ENCODE results near the gene KCNH3.

Gene KCNH3

GRCh38 chr12:49548822-49549648 lies 10.2 kb downstream of the KCNH3 start:
- no peak for DNase-seq

- no peak for DNase-seq
Measured at GRCh38 chr12:49549735-49550692, 11.2 kb downstream of the KCNH3 start.

- DNase-seq, result no peak
Measured at GRCh38 chr12:49550693-49551252, 11.9 kb downstream of the KCNH3 start.

DNA sequence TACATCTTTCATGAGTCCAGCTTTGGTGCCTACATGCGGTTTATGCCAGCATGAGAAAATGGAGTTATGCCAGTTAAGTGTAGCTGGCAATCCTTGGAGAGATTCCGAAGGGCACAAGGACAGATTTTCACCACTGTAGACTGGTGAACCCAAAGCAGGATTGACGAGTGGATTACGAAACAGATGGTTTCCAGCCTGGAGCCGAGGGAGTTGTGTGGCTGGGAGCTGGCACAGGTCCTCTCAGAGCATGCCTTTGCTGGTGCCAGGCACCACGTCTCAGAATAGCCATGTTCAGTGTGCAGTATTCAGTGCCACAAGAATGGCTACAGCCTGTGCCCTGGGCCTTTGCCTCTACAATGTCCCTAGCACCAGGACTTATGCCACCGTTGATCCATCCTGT lies 13.2 kb downstream of the KCNH3 start:
- no peak for DNase-seq

DNA sequence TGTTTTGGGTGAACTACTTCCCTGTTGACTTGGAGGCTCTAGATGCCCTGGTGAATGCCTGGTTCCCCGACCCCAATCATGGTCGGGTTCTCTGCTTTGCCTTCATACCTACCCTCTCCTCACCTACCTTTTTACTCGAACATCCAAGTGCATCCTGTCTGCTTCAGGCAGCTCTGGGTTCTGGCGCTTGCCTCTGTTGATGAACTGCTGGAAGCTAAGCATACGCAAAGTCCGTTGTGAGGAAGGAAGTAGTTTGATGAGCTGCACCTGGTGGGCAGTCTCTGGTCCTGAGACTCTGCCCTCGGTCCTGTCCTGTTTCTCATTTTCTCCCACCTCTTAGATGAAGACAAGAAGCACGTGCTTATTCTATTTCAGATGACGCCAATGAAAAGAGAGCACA lies 13.6 kb downstream of the KCNH3 start:
- DNase-seq, result no peak

DNA sequence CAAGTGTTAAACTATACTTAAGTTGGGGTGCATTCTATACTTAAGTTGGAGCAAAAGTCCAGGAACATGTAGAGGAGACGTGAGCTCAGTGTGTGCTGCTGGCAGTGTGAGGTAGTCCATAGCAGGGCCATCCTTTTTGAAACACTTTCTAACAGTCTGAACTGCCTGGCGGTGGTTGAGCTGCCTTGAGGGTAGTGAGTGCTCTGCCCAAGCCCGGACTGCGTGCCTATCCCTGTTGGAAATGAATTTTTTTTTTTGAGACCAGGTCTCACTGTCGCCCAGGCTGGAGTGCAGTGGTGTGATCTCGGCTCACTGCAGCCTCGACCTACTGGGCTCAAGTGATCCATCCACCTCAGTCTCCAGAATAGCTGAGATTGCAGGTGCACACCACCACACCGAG lies 14.1 kb downstream of the KCNH3 start:
- no peak for DNase-seq

- no peak for DNase-seq
Measured at GRCh38 chr12:49553512-49554088, 14.8 kb downstream of the KCNH3 start.

GRCh38 chr12:49554266-49554665 lies 15.4 kb downstream of the KCNH3 start:
- no peak for DNase-seq

GRCh38 chr12:49555631-49556390 lies 17.0 kb downstream of the KCNH3 start:
- no peak for DNase-seq

- DNase-seq, result no peak
Measured at GRCh38 chr12:49556391-49557186, 17.8 kb downstream of the KCNH3 start.

DNA sequence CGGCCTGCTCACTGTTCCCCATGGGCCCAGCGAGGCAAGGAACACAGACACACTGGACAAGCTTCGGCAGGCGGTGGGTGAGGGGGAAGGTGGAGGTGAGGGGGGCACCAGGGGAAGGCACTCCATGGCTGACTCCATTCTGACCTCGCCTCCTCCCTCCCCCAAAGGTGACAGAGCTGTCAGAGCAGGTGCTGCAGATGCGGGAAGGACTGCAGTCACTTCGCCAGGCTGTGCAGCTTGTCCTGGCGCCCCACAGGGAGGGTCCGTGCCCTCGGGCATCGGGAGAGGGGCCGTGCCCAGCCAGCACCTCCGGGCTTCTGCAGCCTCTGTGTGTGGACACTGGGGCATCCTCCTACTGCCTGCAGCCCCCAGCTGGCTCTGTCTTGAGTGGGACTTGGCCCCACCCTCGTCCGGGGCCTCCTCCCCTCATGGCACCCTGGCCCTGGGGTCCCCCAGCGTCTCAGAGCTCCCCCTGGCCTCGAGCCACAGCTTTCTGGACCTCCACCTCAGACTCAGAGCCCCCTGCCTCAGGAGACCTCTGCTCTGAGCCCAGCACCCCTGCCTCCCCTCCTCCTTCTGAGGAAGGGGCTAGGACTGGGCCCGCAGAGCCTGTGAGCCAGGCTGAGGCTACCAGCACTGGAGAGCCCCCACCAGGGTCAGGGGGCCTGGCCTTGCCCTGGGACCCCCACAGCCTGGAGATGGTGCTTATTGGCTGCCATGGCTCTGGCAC lies 18.5 kb downstream of the KCNH3 start:
- no peak for DNase-seq

- DNase-seq, result no peak
Measured at GRCh38 chr12:49557917-49558215, 19.0 kb downstream of the KCNH3 start.

DNA sequence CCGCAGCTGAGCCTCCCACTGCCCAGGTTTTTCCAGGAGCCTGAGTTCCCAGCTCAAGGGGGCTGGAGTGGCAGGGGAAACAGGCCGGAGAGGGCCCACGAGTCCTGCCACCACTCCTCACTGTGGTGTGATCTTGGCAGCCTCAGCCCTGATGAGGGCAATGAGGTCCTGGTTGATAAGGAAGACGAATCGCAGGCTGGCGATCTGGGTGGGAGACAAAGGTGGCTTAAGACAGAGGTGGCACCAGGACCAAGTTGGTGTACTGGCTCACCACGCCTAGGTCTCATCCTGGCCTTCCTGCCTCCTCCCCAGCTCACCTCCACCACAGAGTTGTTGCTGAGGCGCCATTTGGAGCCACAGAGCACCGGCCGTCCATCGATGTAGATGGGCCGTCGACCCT lies 19.7 kb downstream of the KCNH3 start:
- DNase-seq, result no peak

DNA sequence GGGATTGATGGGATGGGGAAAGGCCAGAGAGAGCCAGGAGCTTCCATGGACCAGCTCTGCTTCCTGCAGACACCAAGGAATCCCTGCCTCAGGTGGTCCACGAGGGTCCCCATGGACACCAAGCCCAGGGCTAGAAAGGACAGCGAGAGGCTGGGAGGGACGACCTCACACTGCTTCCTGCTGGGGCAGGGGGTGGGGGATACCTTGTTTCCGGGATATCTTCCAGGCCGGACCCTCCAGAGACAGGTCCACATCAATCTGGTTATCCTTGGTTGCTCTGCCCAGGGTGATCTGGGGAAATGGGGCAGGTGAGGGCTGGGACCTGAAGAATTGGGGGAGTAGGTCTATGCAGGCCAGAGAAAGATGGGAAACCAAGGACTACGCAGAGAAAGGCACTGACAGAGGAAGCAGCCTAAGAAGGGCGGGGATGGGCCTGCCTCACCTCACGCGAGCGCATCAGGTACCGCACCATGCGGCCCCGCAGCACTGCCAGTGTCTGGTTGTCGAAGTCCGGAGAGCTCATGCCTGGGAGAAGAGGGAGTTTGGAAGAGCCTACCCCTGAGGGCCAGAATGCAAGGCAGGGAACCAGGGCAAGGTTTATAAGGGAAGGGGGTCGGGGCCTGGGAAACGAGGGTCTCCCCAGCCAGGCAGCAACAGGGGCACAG lies 20.3 kb downstream of the KCNH3 start:
- DNase-seq, result no peak

DNA sequence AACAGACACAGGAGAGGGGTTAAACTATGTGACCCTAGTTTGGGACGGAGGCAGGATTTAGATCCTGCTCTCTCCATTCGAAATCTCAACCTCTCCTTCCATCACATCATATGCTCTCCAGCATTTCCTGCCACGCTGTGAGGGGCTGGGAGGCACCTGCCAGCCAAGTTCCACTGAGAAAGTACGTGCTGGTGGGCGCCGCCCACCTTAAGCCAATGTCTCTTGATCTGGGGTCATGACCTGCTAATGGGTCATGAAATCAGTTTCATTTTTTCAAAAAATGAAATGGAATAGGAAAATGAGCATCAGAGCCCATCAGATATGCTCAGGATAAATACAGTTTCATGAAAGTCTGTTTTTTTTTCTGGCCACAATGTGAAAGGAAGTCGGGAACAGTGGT lies 21.9 kb downstream of the KCNH3 start:
- DNase-seq, result no peak

DNA sequence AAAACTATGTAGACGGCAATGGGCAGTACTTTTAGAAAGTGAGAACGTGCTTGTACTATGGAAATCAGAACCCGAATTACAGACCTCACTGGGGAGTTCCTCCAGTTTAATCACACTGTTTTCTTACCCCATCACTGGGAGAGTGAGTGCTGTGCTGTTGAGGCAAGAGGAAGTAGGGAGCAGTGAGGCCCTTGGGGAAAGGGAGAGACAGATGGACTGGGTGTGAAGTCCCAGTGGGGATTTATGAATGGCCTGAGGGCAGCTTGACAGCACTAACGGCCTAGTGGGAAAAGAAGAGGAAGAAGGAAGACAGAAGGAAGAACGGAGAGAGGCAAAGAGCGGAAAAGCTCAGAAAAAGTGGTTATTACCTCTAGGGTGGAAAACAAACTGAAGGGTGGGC lies 23.4 kb downstream of the KCNH3 start:
- no peak for DNase-seq

DNA sequence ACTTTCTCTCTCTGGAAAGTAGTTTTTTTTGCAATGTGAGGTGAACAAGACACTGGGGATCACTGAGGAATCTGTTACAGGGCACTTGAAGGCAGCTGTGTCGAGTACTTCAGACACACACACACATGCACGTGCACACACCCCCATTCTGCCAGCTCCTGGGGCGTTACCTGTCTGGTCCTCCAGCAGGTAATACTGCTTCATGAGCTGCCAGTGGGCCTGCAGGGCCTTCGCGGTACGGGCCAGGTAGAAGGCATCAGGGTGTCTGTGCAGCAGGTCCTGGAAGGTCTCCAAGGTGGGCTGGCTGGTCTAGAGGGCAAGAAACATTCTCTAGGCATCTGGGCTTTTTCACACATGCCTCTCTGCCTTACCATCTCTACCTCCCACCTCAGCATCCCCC lies 24.0 kb downstream of the KCNH3 start:
- DNase-seq, result no peak

GRCh38 chr12:49563951-49564685 lies 25.3 kb downstream of the KCNH3 start:
- no peak for DNase-seq

DNA sequence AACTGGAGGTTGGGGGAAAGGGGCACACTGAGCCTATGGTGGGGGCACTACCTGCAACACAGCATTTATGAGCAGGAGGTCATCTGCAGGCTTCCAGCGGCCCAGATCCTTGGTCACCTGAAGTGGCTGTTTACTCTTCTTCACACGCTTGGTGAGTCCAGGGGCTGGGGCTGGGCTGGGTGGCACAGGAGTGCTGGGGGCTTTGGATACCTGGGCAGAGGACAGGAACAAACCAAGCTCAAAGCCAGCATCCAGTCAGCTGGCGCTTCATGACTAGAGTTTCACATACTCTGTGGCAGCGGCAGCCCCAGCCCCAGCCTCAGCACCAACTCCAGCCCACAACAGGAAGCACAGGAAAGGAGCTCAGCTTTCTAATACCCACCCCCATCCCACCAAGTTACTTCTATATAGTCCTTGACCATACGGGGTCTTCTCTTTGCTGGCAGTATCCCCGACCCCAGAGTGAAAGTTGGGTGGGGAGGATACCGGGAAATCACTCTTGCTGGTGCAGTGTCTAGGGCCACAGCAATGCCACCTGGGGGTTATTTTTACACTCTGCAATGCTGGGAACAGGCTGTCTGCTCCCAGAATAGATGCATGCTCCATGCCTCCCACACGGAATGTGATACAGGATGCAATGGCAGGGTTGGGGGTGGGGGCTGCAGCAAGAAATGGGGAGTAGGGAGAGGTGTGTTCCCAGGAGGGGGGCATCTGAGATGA lies 26.0 kb downstream of the KCNH3 start:
- no peak for DNase-seq
